ENCODE results near the gene DVL1. TPM values are rescaled to one million over a fixed set of nuclear protein-coding genes. Genes with fewer than 3 reads are reported as not detected.

Gene DVL1
- total and polyA plus RNA-seq, 5 experiments from 2014 or later: 0.99 to 53.3 (median 2.0) TPM

- H3K4me1 Mint-ChIP-seq: peaks cover 6 to 29% (median 22%) of the 10 kb centered on the region in 4 donors
- no peaks in the 10 kb centered on the region for H3K9me3 Mint-ChIP-seq
- no peak for DNase-seq
- peak overlapping the region in 7 of 10 donors; percentile 22 to 81 (median 52) for H3K27ac Mint-ChIP-seq
- ATAC-seq: no peak
- no peaks in the 10 kb centered on the region for H3K36me3 Mint-ChIP-seq
- POLR2A ChIA-PET: interaction anchor here (0.5 to 1.8 kb wide), 10 partner anchors 10 to 198 kb away, joined by 3 to 6 read pairs (median 4); partner anchors contain the start of gene AURKAIP1
- peak overlapping the region; percentile 45 to 90 (median 86) for H3K4me3 Mint-ChIP-seq
- no peaks in the 10 kb centered on the region for H3K27me3 Mint-ChIP-seq
These were observed 44.6 kb downstream of the DVL1 start for GRCh38 chr1:1304331-1305299.

DNA sequence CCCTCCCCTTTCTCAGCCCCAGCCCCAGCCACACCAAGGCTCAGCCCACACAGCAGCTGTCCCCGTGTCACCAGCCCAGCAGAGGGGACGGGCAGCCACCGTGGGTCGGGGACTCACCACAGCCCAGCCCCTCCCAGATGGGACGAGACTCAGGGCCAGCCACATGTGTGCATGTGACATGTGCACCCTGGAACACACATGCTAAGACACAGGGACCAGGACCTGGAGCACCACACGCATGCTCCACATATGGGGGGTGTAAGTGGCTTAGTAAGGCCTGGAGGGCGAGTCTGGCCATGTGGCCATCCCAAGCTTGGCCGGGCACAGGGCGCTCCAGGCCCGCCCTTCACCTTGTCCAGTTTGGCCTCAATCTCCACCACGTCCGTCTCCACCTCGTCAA is 45.5 kb downstream of the DVL1 start:
- no peaks in the 10 kb centered on the region for H3K9me3 Mint-ChIP-seq
- peaks cover 6 to 29% (median 22%) of the 10 kb centered on the region in 4 donors for H3K4me1 Mint-ChIP-seq
- no peak overlapping the region for H3K27ac Mint-ChIP-seq
- no peaks in the 10 kb centered on the region for H3K27me3 Mint-ChIP-seq
- H3K4me3 Mint-ChIP-seq: no peak overlapping the region
- H3K36me3 Mint-ChIP-seq: no peaks in the 10 kb centered on the region
- POLR2A ChIA-PET: no interaction called here
- DNase-seq (no peak), ATAC-seq (no peak)

- Mint-ChIP-seq H3K4me3 (no peak overlapping the region), H3K27me3 (no peaks in the 10 kb centered on the region), H3K4me1 (peaks cover 6 to 29% (median 22%) of the 10 kb centered on the region in 4 donors), H3K36me3 (no peaks in the 10 kb centered on the region), H3K9me3 (no peaks in the 10 kb centered on the region), H3K27ac (no peak overlapping the region)
- POLR2A ChIA-PET: no interaction called here
- no peak for DNase-seq
- no peak for ATAC-seq
These were observed 46.2 kb downstream of the DVL1 start for GRCh38 chr1:1302951-1303509.

DNA sequence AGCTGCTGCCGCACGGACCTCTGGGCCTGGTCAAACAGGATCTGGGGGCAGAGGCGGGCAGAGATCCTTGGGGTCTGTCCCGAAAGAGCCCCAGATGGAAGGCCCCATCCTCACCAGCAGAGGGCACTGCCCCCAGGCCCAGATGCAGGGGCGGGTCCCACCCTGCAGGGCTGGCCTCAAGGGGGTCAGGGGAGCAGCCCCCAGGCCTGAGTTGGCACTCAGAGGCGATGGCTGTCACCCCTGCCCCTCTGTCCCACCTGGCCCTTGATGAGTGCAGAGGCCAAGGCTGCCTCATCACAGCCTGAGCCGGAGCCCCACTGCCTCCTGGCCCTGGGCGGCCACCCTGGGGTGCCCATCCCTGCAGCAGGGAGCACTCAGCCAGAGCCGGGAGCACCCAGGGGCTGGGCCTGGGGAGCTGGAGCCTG is 47.2 kb downstream of the DVL1 start:
- ATAC-seq: no peak

GRCh38 chr1:1300352-1300739 is 48.9 kb downstream of the DVL1 start:
- Mint-ChIP-seq H3K9me3 (no peaks in the 10 kb centered on the region), H3K27ac (peak overlapping the region in 1 of 10 donors; percentile 53), H3K4me3 (no peak overlapping the region), H3K27me3 (no peaks in the 10 kb centered on the region), H3K4me1 (peaks cover 2 to 12% (median 4%) of the 10 kb centered on the region in 4 donors), H3K36me3 (no peaks in the 10 kb centered on the region)
- DNase-seq (no peak), ATAC-seq (no peak)
- POLR2A ChIA-PET: interaction anchor here (0.7 kb wide), 1 partner anchor 24 kb away, joined by 3 read pairs; no protein-coding TSS in a partner anchor

More for the DNA sequence above, 47.2 kb downstream of the DVL1 start:
- Mint-ChIP-seq H3K9me3 (no peaks in the 10 kb centered on the region), H3K27ac (no peak overlapping the region), H3K4me3 (no peak overlapping the region), H3K4me1 (peaks cover 6 to 27% (median 21%) of the 10 kb centered on the region in 4 donors), H3K36me3 (no peaks in the 10 kb centered on the region), H3K27me3 (no peaks in the 10 kb centered on the region)
- POLR2A ChIA-PET: no interaction called here
- DNase-seq: no peak

DNA sequence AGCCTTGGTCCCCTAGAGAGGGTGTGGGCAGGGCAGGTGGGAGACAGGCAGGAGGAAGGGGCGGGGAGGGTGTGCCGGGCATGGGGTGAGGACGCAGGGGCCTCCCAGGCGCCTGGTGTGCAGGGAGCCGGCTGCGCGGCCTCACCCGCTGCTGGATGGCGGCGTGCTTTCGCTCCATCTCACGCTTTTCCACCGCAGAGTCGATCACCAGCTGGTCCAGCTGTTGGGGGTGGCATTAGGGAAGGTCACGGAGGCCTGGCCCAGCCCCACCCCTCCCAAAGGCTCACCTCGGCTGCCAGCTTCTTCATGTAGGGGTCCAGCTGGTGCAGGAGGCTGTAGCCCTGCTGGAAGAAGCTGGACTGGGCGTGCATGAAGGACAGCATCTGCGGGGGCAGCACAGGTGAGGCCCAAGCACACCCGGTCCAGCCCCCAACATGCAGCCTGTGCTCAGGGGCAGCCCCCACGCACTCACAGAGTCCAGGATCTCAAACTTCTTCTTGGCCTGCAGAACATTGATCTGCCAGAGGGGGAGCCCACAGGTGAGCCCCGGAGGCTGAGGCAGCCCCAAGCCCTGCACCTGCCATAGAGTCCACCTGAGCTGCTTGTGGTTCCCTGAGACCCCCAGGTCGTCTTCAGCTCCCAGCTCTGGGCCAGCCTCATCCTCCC is 49.4 kb downstream of the DVL1 start:
- ATAC-seq (peak; percentile 87 to 88), DNase-seq (peak in 2 of 10 donors; percentile 30 to 42)
- Mint-ChIP-seq H3K27me3 (no peaks in the 10 kb centered on the region), H3K27ac (peak overlapping the region in 1 of 10 donors; percentile 53), H3K9me3 (no peaks in the 10 kb centered on the region), H3K36me3 (no peaks in the 10 kb centered on the region), H3K4me1 (peaks cover 0 to 9% (median 2%) of the 10 kb centered on the region in 4 donors), H3K4me3 (no peak overlapping the region)
- POLR2A ChIA-PET: no interaction called here

GRCh38 chr1:1298861-1299685 is 50.1 kb downstream of the DVL1 start:
- peaks cover 0 to 5% (median 0%) of the 10 kb centered on the region in 4 donors for H3K4me1 Mint-ChIP-seq
- ATAC-seq (no peak), DNase-seq (no peak)
- no peaks in the 10 kb centered on the region for H3K36me3 Mint-ChIP-seq
- POLR2A ChIA-PET: no interaction called here
- H3K27ac Mint-ChIP-seq: no peak overlapping the region
- H3K4me3 Mint-ChIP-seq: no peak overlapping the region
- no peaks in the 10 kb centered on the region for H3K9me3 Mint-ChIP-seq
- H3K27me3 Mint-ChIP-seq: no peaks in the 10 kb centered on the region

DNA sequence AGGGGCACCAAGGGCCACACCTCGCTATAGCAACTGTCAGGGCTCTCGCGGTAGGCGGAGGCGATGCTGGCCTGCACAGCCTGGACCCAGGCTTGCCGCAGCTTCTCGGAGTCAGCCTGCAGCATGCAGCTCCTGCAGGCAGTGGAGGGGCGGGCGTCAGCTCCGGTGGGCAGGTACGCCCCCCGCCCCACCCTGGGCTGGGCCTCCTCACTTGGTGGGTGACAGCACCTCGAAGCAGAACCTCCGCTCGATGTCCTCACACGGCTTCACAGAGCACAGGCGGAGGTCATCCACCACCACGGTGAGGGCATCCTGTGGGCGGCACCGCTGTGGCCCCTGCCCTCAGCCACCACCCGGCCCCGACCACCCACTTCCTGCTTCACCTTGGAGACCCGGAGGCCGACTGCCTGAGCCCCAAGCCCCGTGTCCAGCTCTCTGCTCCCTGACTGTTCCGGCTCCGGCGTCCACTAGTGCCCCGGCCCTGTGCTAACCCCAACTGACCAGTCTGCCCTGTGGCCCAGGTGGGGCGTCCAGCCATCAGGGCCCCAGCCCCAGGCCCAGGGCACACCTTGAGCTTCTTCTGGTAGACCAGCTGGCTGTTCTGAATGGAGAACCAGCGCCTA is 51.3 kb downstream of the DVL1 start:
- ATAC-seq (no peak), DNase-seq (no peak)
- POLR2A ChIA-PET: no interaction called here
- Mint-ChIP-seq H3K36me3 (no peaks in the 10 kb centered on the region), H3K27ac (no peak overlapping the region), H3K9me3 (no peaks in the 10 kb centered on the region), H3K4me3 (no peak overlapping the region), H3K27me3 (no peaks in the 10 kb centered on the region), H3K4me1 (peaks cover 0 to 5% (median 0%) of the 10 kb centered on the region in 4 donors)

DNA sequence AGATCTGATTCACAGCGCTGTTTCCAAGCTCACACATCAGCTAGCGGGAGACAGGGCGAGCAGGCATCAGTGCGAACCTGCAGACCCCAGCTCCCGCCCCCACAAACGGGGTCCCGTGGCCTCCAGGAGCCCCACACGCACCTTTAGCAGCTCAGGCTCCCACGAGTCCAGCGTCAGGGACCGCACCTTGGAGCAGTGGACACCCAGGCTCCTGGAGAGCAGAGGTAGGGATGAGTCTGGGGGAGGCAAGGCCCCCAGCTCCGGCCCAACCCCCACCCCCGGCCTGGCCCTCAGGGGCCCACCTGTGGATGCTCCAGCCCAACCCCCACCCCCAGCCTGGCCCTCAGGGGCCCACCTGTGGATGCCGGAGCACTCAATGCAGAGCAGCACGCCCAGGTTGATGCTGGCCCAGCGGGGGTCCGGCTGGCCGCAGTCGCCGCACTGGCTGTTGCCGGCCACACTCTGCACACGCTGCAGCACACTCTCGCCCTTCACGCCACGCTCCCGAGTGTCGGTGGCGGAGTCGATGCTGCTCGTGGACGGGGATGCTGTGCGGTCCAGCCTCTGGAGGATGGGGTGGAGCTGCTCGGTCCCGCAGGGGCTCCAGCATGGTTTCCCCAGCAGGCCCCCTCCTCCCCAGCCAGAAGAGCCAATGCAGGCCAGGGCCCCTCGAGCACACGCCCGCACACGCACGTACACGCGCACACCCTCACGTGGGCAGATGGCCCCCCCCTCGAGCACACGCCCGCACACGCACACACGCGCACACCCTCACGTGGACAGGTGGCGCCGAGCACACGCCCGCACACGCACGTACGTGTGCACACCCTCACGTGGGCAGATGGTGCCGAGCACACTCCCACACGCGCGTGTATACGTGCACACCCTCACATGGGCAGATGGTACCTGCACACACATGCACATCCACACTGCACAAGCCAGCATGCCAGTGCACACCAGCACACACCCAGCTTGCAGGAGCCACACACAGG is 52.9 kb downstream of the DVL1 start:
- H3K4me3 Mint-ChIP-seq: no peak overlapping the region
- DNase-seq (no peak), ATAC-seq (no peak)
- H3K36me3 Mint-ChIP-seq: no peaks in the 10 kb centered on the region
- no peaks in the 10 kb centered on the region for H3K9me3 Mint-ChIP-seq
- H3K4me1 Mint-ChIP-seq: peaks cover 0 to 8% (median 4%) of the 10 kb centered on the region in 4 donors
- no peak overlapping the region for H3K27ac Mint-ChIP-seq
- POLR2A ChIA-PET: no interaction called here
- no peaks in the 10 kb centered on the region for H3K27me3 Mint-ChIP-seq

- POLR2A ChIA-PET: interaction anchor here (1.2 kb wide), 1 partner anchor 10 kb away, joined by 5 read pairs; no protein-coding TSS in a partner anchor
- Mint-ChIP-seq H3K9me3 (no peaks in the 10 kb centered on the region), H3K27ac (no peak overlapping the region), H3K4me3 (no peak overlapping the region), H3K27me3 (peaks cover 0 to 2% (median 0%) of the 10 kb centered on the region in 5 donors), H3K4me1 (peaks cover 0 to 9% (median 5%) of the 10 kb centered on the region in 4 donors), H3K36me3 (no peaks in the 10 kb centered on the region)
- DNase-seq (no peak), ATAC-seq (no peak)
These were observed 53.9 kb downstream of the DVL1 start for GRCh38 chr1:1295154-1295923.

Measured in naive thymus-derived CD8-positive, alpha-beta T cell (primary cell).